Measurements from ENCODE around the gene RPS16. TPM values are rescaled to one million over a fixed set of nuclear protein-coding genes. Genes with fewer than 3 reads are reported as not detected.

Gene RPS16
- total and polyA plus RNA-seq, 2 of the 13 experiments (the other 11 are each of a cell fraction or from before 2014, with no cell fraction given) = 488 to 2,583 TPM

DNA sequence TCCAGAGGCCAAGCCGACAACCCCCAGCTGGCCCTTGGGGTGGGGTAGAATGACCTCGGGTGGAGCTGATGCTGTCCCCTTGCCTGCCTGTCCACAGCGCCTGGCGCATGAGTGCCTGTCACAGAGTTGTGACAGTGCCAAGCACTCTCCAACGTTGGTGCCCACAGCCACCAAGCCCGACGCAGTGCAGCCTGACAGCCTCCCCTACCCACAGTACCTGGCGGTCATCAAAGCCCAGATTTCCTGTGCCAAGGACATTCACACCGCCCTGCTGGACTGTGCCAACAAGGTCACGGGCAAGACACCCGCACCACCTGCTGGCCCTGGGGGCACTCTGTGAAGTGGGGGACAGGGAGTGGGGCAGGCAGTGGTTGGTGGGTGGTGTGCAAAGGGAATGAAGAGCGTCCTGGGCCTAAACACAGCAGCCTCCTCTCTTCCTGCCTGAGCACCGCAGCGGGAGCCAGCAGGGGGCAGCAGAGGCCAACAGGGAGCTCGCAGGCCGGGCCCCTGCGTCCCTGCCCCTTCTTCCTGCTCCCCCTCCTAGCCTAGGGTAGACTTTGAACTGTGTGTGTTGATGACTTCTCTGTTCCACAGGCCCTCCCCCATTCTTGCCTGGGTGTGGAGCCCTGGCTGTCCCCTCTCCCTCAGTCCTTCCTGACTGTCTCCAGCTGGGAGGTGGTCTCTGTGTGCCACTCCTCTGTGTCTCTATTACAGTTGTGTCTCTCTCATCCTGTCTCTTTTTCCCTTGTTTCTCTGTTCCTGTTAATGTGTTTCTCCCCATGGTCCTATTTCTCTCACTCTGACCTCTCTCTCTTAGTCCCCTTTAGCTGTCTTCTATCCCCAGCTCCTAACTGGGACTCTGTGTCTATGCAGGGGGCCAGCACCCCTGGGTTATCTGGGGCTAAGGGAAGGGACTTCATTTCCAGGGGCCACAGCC lies 38.1 kb downstream of the RPS16 start (continued):
- TF ChIP-seq SIX1 (CRISPR knock-in tag; IDR thresholded peaks at IDR 0.05; ENCODE audit: borderline replicate concordance) = peak; percentile 58; the same call in 1 of the 2 replicates
- no peak for TF ChIP-seq CENPBD1 (CRISPR knock-in tag; IDR thresholded peaks at IDR 0.05; ENCODE audit: borderline replicate concordance, low read depth)
- TF ChIP-seq, protein P1, sequence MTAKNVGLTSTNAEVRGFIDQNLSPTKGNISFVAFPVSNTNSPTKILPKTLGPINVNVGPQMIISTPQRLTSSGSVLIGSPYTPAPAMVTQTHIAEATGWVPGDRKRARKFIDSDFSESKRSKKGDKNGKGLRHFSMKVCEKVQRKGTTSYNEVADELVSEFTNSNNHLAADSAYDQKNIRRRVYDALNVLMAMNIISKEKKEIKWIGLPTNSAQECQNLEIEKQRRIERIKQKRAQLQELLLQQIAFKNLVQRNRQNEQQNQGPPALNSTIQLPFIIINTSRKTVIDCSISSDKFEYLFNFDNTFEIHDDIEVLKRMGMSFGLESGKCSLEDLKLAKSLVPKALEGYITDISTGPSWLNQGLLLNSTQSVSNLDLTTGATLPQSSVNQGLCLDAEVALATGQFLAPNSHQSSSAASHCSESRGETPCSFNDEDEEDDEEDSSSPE (CRISPR knock-in tag; IDR thresholded peaks at IDR 0.05) = peak; percentile 26; the same call in 1 of the 2 replicates
- peak; percentile 93 for TF ChIP-seq ZBTB38 (CRISPR knock-in tag; IDR thresholded peaks at IDR 0.05)
- peak; percentile 83 for TF ChIP-seq SOX5 (CRISPR knock-in tag; IDR thresholded peaks at IDR 0.05; ENCODE audit: borderline replicate concordance)
- no peak for TF ChIP-seq SIN3A (IDR thresholded peaks at IDR 0.05; ENCODE audit: borderline replicate concordance, low read depth, low read length)
- TF ChIP-seq ZNF264 (CRISPR knock-in tag; IDR thresholded peaks at IDR 0.05) = 0 out of 2 replicates have a peak, but pooled peaks have one; percentile 32
- no peak for TF ChIP-seq FOXO4 (CRISPR knock-in tag; conservative IDR thresholded peaks at IDR 0.05)
- TF ChIP-seq ZNF839 (CRISPR knock-in tag; IDR thresholded peaks at IDR 0.05; ENCODE audit: borderline replicate concordance) = no peak
- TF ChIP-seq LCORL (IDR thresholded peaks at IDR 0.05) = no peak
- TF ChIP-seq LCORL (CRISPR knock-in tag; IDR thresholded peaks at IDR 0.05) = peak; percentile 93
- no peak for TF ChIP-seq NAIF1 (CRISPR knock-in tag; IDR thresholded peaks at IDR 0.05; ENCODE audit: borderline replicate concordance)
- no peak for TF ChIP-seq NR1H2 (CRISPR knock-in tag; IDR thresholded peaks at IDR 0.05; ENCODE audit: borderline replicate concordance, low read depth)
- TF ChIP-seq FOXK1 (CRISPR knock-in tag; IDR thresholded peaks at IDR 0.05; ENCODE audit: borderline replicate concordance, low read depth) = peak; percentile 78
- TF ChIP-seq FOXA1 (IDR thresholded peaks at IDR 0.05) = no peak
- peak; percentile 52; the same call in 1 of the 2 replicates for TF ChIP-seq FOXA1 (CRISPR knock-in tag; IDR thresholded peaks at IDR 0.05)
- TF ChIP-seq ZNF430 (CRISPR knock-in tag; IDR thresholded peaks at IDR 0.05) = peak; percentile 77; the same call in 1 of the 2 replicates
- no peak for TF ChIP-seq CSRNP2 (CRISPR knock-in tag; conservative IDR thresholded peaks at IDR 0.05; ENCODE audit: low read depth)
- TF ChIP-seq ZNF274 (CRISPR knock-in tag; IDR thresholded peaks at IDR 0.05) = peak; percentile 91; the same call in 1 of the 2 replicates
- no peak for TF ChIP-seq EHMT2 (IDR thresholded peaks at IDR 0.05; ENCODE audit: borderline replicate concordance, low read depth, low read length)
- no peak for TF ChIP-seq ATF7 (IDR thresholded peaks at IDR 0.05)
- no peak for TF ChIP-seq ATF7 (CRISPR knock-in tag; IDR thresholded peaks at IDR 0.05)
- no peak for TF ChIP-seq ZC3H4 (CRISPR knock-in tag; IDR thresholded peaks at IDR 0.05; ENCODE audit: borderline replicate concordance)
- peak; percentile 24; the same call in 1 of the 2 replicates for TF ChIP-seq NFYC (CRISPR knock-in tag; IDR thresholded peaks at IDR 0.05)
- peak; percentile 78 for TF ChIP-seq KLF11 (CRISPR knock-in tag; IDR thresholded peaks at IDR 0.05)
- TF ChIP-seq SSRP1 (CRISPR knock-in tag; IDR thresholded peaks at IDR 0.05) = peak; percentile 55; the same call in 1 of the 2 replicates
- TF ChIP-seq ZNF30 (CRISPR knock-in tag; IDR thresholded peaks at IDR 0.05) = no peak
- peak; percentile 67 for TF ChIP-seq KMT2B (CRISPR knock-in tag; IDR thresholded peaks at IDR 0.05)

All from HepG2 (cell line).